ENCODE results near the gene NACC1.
"Not testable (repeated sequence)": the region's sequence is repeated elsewhere in the genome, so short reads cannot be mapped to it uniquely, and the experiment has no call there.

Gene NACC1

DNA sequence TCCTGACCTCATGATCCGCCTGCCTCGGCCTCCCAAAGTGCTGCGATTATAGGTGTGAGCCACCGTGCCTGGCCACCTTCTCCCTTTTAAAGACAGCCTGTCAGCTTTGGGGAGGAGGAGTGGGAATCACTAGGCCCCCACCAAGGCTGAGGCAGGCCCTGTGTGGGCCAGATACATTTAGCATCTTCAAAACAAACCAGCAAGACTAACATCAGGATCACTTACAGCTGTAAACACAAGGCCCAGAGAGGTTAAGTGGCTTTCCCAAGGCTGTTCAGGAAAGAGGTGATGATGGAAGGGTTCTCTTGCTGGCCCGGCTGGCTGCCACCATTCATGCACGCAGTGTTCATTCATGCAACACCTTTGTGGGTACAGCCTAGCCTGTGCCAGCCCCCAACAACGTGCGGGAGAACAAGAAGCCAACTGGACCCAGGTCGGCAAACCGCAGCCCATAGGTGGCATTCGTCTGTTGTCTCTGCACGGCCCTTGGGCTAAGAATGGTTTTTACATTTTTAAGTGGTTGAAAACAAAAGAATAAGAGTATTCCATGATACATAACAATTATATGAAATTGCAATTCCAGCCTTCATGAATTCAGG lies 55.2 kb downstream of the NACC1 start:
- no peak for DNase-seq
- intact Hi-C loops (cut with DNase I), result no loop called here

DNA sequence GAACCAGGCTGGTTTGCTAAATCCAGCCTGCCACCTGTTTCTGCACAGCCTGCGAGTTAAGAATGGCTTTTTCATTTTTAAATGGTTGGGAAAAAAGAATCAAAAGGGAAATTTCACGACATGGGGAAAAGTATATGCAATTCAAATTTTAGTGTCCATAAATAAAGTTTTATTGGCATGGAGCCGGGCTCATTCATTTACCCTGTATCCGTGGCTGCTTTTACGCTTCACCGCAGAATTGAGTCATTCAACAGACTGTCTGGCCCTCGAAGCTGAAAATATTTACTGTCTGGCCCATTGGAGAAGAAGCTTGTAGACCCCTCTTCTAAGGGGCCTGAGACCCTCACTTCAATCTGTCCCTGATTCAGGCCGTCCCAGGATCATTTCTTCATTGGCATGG lies 58.3 kb downstream of the NACC1 start:
- intact Hi-C loops (cut with DNase I), result no loop called here
- DNase-seq, result no peak

DNA sequence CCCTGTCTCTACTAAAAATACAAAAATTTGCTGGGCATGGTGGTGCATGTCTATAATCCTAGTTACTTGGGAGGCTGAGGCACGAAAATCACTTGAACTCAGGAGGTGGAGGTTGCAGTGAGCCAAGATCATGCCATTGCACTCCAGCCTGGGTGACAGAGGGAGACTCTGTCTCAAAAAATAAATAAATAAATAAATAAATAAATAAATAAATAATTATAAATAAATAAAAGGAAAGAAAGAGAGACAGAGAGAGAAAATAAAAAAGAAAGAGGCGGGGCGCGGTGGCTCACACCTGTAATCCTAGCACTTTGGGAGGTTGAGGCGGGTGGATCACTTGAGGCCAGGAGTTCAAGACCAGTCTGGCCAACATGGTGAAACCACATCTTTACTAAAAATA lies 59.5 kb downstream of the NACC1 start:
- intact Hi-C loops (cut with DNase I); DNase-seq: not testable (repeated sequence)

DNA sequence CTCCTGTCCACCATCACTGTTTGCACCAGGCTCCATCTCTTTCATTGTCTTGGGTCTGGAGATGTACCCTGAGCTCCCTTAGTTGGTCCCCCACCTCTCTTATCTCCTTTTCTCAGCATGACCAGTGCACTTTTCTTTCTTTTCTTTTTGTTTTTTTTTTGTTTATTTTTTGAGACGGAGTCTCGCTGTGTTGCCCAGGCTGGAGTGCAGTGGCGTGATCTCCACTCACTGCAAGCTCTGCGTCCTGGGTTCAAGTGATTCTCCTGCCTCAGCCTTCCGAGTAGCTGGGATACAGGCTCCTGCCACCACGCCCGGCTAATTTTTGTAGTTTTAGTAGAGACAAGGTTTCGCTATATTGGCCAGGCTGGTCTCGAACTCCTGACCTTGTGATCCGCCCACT lies 60.2 kb downstream of the NACC1 start:
- intact Hi-C loops (cut with DNase I); DNase-seq: not testable (repeated sequence)

DNA sequence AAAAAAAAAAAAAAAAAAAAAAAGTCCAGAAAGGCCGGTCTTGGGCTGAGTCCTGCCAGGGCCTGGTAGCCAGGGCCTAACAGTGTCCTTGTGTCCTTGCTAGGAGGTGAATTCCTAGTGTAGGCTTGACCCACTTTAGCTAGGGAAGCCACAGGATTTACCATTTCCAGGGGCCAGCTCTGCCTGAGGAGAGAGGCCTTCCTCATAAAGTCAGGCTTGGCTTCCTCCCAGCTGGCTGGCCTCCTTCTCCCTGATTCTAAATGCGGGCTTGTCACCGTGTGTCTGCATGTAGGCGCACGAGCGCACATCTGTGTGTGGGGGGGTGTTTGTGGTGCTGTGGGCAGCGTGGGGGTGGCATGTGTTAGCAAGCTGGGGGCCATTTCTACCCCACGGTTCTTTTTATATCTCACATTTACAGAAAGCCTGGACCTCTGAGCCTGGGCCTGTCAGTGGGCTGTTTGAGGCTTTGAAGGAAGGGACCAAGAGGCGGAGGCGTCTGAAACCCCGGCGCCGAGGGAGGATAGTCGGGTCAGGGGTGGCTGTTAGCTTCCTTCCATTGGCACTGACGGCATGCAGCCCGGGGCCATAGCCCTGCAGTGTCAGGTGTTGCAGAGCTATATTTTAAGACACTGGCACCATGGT lies 63.8 kb downstream of the NACC1 start:
- intact Hi-C loops (cut with DNase I), result no loop called here
- peak in 40 of 42 donors; percentile 32 to 75 (median 54) for DNase-seq

DNA sequence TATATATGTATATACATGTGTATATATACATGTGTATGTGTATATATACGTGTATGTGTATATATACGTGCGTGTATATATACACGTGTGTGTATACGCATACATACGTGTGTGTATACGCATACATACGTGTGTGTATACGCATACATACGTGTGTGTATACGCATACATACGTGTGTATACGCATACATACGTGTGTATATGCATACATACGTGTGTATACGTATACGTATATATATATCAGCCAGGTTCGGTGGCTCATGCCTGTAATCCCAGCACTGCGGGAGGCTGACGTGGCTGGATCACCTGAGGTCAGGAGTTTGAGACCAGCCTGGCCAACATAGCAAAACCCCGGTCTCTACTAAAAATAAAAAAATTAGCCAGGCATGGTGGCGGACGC lies 66.9 kb downstream of the NACC1 start:
- DNase-seq; intact Hi-C loops (cut with DNase I): not testable (repeated sequence)

DNA sequence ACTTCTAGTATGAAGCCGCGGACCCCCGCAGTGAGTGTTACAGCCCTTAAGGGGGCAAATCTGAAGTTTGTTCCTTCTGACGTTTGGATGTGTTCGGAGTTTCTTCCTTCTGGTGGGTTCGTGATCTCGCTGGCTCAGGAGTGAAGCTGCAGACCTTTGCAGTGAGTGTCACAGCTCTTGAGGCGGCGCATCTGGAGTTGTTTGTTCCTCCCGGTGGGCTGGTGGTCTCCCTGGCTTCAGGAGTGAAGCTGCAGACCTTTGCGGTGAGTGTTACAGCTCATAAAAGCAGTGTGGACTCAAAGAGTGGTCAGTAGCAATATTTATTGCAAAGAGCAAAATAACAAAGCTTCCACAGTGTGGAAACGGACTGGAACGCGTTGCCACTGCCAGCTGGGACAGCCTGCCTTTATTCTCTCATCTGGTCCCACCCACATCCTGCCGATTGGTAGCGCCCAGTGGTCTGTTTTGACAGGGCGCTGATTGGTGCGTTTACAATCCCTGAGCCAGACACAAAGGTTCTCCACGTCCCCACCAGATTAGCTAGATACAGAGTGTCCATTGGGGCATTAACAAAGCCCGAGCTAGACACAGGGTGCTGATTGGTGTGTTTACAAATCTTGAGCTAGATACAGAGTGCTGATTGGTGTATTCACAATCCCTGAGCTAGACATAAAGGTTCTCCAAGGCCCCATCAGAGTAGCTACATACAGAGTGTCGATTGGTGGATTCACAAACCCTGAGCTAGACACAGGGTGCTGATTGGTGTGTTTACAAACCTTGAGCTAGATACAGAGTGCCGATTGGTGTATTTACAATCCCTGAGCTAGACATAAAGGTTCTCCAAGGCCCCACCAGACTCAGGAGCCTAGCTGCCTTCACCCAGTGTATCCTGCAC lies 67.9 kb downstream of the NACC1 start:
- peak in 9 of 42 donors; percentile 22 to 60 (median 41) for DNase-seq

DNA sequence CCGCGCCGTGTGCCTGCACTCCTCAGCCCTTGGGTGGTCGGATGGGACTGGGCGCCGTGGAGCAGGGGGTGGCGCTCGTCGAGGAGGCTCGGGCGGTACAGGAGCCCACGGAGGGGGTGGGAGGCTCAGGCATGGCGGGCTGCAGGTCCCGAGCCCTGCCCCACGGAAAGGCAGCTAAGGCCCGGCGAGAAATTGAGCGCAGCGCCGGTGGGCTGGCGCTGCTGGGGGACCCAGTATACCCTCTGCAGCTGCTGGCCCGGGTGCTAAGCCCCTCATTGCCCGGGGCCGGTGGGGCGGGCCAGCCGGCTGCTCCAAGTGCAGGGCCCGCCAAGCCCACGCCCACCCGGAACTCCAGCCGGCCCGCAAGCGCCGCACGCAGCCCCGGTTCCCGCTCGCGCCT lies 68.6 kb downstream of the NACC1 start:
- DNase-seq; intact Hi-C loops (cut with DNase I): not testable (repeated sequence)

More for the DNA sequence above, 67.9 kb downstream of the NACC1 start:
- intact Hi-C loops (cut with DNase I), result not testable (repeated sequence)

DNA sequence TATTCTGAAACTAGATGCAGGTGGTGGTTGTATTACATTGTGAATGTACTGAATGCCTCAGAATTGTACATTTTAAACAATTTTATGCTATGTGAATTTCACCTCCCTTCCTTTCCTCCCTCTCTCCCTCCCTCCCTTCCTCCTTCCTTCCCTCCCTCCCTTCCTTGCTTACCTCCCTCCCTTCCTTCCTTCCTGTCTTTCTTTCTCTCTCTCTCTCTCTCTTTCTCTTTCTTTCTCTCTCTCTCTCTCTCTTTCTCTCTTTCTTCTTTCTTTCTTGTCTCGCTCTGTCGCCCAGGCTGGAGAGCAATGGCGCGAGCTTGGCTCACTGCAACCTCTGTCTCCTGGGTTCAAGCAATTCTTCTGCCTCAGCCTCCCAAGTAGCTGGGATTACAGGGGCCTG lies 69.4 kb downstream of the NACC1 start:
- intact Hi-C loops (cut with DNase I), result no loop called here
- no peak for DNase-seq

DNA sequence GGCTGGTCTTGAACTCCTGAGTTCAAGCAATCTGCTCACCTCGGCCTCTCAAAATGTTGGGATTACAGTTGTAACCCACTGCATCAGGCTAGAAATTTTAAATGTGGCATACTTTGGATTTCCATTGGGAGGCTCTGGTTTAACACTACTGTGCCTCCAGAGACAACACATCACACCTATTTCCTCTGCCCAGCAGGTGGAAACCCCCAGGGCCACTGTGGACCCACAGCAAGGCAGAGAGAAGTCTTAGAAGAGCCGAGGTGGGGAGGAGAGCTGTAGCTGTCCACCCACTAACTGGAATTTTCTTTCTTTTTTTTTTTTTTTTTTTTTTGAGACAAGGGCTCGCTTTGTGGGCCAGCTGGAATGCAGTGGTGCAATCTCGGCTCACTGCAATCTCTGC lies 71.5 kb downstream of the NACC1 start:
- no peak for DNase-seq
- intact Hi-C loops (cut with DNase I), result no loop called here
